NCI-H1105 (cell line): ENCODE measurements around the gene SLC47A2.
"Not testable (repeated sequence)": the region's sequence is repeated elsewhere in the genome, so short reads cannot be mapped to it uniquely, and the experiment has no call there.

Experiments
- DNase-seq: peaks from one replicate; lab custom pipeline; 2025; lab: John Stamatoyannopoulos, UW

The SLC47A2 gene

DNA sequence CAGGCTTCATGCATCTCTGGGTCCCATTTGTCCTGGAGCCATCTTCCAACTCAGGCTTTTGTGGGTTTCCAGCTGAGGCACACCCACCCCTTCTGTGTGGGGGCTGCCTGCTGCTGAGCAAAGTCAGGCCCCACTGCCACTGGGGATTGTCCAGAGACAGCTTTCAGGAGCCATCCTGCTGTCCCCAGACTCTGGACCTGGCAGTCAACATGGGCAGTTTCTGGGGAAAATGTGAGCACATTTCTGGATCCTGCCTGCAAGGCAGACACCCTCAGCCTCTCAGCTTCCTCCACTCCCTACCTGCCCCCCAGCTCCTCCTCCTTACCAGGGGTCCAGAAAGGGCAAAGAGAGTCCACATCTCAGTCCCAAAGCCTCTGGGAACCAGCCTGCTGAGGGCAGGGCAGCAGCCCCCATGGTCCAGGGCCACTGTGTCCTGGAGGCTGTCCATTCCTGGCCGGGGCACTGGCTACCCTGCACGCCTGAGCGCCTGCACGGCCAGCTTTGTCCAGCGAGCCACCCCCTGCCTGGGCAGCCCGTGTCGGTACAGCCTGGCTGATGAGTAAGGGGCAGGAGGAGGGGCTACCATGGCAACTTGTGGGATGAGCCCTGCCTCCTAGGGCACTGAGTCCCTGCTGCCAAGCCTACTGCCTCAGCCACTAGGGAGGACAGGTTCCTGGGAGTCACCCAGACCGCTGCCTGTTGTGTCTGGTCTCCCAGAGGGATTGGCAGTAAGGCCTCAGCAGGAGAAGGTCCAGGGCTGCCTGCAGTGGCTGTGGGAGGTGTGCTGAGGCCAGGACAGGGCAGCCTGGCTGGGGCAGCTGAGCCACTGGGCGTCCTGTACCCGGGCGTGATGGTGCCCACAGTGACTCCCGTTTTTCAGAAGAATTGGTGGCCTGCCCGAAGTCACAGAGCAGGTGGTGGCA, at the start of gene SLC47A2:
SLC47A2 (minus strand) TSS at position 477 of the 923 bp plus-strand sequence; CDS start at position 448, 29 bp downstream.
- no peak for DNase-seq

GRCh38 chr17:19766016-19766415, 49.6 kb upstream of the SLC47A2 start:
- no peak for DNase-seq

DNA sequence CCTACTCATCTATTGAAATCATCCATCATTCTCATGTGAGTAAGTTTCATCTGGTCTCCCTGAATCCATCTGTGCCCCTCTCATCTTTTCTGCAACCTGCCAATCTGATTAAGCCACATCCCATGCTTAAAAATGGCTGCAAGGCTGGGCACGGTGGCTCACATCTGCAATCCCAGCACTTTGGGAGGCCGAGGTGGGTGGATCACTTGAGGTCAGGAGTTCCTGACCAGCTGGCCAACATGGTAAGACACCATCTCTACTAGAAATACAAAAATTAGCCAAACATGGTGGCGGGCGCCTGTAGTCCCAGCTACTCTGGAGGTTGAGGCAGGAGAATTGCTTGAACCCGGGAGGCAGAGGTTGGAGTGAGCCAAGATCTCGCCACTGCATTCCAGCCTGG, 47.6 kb upstream of the SLC47A2 start:
- DNase-seq: not testable (repeated sequence)

- no peak for DNase-seq
Measured at GRCh38 chr17:19763416-19763815, 47.0 kb upstream of the SLC47A2 start.

- peak; percentile 25 for DNase-seq
Measured at GRCh38 chr17:19762515-19762961, 46.2 kb upstream of the SLC47A2 start.

- DNase-seq: no peak
Measured at GRCh38 chr17:19760746-19761145, 44.4 kb upstream of the SLC47A2 start.

DNA sequence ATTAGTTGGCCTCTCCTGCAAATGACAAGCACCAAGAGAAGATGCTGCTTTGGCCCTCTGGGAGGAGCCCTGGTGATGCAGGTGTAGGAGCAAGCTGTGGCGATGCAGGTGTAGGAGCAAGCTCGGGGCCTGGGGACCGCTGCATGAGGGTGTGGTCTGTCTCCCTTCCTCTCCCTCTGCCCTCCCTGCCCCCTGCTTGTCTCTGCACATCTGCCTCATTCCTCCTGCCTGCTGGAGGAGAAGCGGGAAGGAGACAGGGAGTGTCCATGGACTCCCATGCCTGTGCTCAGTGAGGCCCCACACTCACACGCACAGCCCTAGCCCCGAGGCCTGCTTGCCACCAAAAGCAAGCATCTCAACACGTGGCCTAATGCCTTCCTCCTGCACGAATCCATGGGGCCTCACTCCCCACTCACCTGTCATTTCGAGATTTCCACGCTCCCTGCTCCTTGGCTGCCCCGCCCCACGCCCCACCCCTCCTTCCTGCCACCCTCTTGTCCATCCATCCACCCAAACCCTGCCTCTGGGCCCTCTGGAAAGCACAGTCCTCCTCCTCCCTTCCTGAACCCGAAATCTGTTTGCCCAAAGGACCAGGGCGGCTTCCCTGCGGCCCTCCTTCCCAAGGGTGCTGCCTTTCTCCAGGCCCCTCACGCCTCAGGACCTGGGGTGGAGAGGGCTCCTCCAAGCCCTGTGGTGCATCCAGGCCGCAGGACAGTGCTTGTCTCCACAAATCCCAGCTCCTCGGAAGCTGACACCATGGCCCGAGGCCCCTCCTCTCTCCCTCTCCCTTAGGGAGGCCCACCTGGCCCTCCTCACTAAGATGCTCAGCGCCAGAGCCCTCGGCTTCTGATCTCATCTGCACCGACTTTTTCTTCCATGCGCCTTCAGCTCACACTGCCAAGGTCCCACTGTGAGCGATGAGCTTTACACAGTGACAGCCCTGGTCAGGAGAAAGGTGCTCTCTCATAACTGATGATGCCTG, 43.5 kb upstream of the SLC47A2 start:
- DNase-seq: no peak

DNA sequence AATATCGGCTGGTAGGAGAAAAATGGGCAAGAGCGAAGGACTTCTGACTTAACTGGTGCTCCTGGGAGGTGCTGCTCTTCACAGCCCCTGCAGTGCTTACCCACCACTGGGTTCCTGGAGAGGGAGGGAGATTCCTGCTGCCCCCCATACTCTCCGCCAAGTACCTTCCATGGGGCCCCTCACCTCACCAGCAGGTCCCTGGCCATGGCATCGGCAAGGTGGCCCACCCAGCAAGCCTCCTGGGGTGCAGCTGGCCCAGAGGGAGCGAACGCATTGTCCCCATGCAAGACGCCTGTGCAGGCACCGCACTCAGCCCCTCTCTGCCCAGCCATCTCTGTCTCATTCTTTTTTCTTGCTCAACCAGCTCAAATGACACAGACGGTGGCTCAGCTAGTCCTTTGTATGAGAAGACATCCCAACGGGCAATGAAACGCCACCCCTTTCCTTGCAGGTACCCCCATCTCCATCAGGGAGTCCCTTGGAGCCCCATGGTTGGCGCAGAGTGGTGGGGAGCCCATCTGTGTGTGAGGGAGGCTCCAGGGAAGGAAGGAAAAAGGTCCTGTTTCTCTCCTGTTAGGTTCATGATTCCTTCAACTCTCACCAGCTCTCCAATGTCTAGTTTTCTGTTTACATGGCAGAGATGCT, 41.3 kb upstream of the SLC47A2 start:
- DNase-seq: no peak

GRCh38 chr17:19756546-19756945, 40.2 kb upstream of the SLC47A2 start:
- DNase-seq: no peak

DNA sequence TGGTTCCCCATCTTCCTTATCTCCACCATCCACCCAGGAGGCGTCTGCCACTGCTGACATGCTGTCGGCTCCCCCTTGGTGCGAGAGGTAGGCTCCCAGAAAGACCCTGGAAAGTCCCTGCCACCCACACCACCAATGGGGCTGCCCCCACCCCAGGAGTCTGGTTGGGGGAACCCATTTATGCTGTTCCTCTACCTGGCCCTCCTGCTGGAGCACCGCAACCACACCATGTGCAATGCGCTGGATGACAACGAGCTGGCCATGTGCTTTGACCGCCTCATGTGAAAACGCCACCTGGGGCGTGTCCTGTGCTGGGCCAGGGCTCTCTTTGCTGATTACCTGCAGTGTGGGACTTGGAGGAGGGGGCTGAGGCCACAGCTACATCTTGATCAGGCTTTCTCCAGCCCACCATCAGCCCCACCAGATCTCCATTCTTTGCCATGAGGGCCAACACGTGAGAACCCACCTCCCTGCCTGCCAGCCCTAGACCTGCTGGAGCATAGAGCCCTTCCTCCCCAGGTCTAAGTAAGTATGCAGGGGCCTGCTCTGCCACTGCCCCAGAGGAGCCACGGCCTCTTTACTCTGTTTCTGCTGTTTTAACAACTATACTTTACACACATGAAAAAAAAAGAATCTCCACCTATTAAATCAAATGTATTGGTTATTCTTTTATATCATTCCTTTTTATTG, 39.6 kb upstream of the SLC47A2 start:
- DNase-seq: no peak

GRCh38 chr17:19755392-19755791, 39.0 kb upstream of the SLC47A2 start:
- DNase-seq: no peak

DNA sequence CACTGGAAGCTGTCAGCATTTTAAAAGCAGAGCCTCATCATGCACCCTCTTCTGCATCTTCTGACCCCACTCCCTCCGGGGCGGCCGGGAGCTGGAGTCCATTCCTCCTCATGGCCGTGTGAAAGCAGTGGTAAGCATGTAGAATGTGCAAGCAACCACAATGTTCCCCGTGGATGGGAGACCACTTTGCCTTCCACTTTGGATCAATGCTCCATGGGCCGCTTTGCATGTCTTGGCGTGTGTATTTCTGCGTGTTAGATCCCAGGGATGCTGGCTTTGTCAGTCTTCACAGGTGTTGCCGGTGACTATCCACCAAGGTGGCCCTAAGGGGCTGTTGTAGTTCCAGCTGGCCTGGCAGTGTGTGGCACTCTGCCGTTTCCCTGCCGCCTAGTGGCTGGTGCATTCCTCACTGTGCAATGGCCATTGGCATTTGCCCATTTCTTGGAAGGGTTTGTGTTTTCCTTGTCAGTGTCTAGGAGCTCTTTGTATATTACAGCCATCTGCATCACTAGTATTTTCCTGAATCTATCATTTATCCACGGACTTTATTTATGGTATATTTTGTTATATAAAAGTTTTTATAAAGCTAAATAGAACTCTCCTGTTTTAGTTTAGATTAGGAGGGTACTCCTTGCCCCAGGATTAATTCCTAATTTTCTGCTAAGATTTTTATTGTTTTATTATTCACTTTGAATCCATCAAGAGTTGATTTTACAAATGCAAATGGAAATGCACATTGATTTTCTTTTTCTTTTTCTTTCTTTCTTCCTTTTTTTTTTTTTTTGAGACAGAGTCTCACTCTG, 37.5 kb upstream of the SLC47A2 start:
- peak; percentile 49 for DNase-seq

DNA sequence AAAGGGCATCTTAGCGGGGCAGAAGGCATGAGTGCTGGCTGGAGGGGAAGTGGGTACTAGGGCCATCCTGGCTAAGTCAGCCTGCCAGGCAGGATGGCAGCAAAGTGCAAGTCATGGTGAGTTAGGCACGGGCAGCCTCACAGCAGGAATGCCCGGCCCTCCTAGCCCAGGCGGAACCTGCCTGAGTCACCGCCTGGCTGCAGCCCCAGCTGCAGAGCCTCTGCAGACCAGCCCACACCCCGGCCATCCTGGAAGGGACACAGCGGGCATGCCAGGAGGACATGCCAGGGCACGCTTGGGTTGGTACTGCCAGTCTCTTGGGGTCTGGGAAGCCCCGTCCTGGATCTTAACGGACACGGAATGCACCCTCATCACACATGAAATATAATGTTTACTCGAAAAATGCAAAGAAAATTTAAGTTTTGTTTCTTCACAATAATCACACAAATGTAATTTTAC, 36.7 kb upstream of the SLC47A2 start:
- DNase-seq: peak; percentile 55

DNA sequence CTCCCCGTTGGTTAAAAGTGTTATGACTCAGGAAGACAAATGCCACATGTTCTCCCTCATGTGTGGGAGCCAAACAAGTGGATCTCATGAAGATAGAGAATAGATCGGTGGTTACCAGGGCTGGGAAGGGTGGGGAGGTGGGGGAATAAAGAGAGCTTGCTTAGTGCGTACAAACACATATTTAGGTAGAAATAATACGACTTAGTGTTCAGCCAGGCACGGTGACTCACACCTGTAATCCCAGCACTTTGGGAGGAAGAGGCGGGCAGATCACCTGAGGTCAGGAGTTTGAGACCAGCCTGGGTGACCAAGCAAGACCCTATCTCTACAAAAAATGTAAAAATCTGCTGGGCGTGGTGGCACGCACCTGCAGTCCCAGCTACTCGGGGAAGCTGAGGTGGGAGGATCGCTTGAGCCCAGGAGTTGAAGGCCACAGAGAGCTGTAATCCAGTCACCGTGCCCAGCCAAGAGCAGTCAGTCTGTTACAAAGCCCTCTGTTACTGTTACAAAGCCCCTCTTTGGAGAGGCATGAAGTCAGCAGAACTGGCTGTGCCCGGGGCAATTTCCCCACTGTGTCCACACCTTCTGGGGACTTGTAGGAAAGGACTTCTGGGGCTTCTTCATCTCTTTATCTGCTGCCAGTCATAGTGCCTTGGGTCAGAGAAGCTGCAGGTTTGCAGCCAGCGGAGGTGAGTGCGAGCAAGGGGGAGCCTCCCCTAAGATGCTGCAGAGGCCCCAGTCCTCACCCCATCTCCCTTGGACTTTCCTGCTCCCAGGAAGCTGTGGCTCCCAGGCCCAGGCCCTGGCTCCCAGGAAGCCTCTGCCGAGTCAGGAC, 36.0 kb upstream of the SLC47A2 start:
- DNase-seq: no peak

DNA sequence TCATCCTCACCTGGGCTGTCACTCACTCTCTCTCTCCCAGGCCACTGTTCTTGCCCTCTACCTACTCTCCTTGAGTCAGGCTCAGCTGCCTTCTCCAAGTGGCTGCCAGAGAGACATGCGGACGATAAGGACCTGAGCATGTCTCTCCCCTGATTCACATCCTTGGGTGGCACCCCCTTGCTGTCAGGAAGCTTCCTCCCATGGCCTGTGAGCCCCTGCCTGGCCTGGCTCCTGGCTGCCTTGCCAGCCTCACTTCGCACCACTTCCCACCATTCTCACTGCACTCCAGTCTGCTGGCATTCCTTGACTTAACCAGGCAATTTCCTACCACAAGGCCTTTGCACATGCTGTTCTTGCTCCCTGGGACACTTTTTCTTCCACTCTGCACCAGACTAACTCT, 34.5 kb upstream of the SLC47A2 start:
- no peak for DNase-seq

- no peak for DNase-seq
Measured at GRCh38 chr17:19750020-19750572, 33.7 kb upstream of the SLC47A2 start.

- DNase-seq: no peak
Measured at GRCh38 chr17:19748807-19749193, 32.4 kb upstream of the SLC47A2 start.

DNA sequence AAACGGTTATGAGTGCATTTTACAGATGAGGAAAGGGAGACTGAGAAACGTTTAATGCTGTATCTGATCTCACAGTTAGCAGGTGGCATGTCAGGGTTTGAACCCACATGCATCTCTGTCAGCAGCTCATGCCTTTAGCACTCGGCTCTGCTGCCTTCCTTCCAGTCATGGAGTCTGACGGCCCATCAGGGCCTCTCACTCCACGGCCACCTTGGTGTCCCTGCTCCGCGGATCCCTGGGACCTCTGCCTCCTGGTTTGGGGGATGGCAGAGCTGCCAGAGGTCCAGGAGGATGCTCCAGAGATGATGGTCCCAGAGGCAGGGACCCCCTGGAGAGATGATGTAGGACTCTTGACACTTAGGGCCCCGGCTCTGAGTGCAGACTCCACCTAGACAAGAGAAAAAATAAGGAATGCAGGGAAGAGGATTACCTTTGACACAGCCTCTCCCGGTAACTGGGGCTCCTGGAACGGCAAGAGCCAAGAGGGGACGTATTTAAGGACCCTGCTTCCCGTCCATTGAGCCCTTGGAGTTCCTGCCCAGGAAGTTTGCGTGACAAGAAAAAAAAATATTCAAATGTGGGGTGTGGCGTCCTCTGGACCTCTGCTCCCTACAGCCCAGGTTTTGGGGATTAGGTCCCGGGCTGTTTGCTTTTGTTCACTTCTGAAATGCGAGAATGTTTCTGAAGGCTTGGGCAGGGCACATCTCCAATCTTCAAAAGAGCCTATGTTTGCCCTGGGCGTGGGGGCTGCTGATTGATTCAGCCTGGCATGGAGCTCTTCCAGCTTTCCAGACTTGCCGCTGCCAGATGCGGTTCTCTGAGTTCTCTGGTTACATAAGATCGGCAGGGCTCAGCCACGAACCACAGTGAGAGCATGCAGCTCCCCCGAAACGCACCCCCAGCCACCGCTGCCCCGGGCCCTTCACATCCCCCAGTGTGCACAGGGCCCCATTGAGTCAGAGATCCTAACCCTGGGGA, 31.7 kb upstream of the SLC47A2 start, which contains the start of gene ALDH3A1:
ALDH3A1 (minus strand) TSS at position 470 of the 978 bp plus-strand sequence. CDS start 3,169 bp downstream, outside the sequence.
- DNase-seq: no peak
